ENCODE data around the gene PARP15.

DNA sequence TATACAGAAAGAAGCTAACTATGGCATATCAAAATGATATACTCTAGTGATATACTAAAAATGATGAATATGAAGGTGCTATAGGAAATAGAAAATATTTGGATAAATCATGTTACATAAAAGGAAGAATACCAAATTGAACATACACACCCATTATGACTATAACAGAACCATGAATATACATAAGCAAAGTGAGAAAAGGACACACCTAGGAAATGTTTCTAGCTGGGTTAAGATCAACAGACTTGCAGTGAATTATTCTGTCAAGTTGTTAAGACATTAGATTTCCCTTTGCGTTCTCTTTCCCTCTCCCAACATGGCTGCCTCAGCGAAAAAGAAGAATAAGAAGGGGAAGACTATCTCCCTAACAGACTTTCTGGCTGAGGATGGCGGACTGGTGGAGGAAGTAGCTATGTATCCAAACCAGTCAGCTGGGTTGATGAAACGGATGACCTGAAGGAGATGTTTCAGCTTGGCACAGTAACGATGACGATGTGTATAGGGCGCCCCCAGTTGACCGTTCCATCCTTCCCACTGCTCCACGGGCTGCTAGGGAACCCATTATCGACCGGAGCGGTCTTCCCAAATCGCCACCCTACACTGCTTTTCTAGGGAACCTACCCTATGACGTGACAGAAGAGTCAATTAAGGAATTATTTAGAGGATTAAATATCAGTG is 83.0 kb downstream of the PARP15 start:
- no peak for TF ChIP-seq POLR2A (IDR thresholded peaks at IDR 0.05)
- TF ChIP-seq, protein P1, sequence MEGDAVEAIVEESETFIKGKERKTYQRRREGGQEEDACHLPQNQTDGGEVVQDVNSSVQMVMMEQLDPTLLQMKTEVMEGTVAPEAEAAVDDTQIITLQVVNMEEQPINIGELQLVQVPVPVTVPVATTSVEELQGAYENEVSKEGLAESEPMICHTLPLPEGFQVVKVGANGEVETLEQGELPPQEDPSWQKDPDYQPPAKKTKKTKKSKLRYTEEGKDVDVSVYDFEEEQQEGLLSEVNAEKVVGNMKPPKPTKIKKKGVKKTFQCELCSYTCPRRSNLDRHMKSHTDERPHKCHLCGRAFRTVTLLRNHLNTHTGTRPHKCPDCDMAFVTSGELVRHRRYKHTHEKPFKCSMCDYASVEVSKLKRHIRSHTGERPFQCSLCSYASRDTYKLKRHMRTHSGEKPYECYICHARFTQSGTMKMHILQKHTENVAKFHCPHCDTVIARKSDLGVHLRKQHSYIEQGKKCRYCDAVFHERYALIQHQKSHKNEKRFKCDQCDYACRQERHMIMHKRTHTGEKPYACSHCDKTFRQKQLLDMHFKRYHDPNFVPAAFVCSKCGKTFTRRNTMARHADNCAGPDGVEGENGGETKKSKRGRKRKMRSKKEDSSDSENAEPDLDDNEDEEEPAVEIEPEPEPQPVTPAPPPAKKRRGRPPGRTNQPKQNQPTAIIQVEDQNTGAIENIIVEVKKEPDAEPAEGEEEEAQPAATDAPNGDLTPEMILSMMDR (IDR thresholded peaks at IDR 0.05) = no peak
- TF ChIP-seq EP300 (IDR thresholded peaks at IDR 0.05) = no peak

Measured in ovary (tissue), 3 donors.